H54 (cell line): ENCODE data around the gene TCHHL1.

Experiments
- DNase-seq: peaks from one replicate; pipeline ENCODE4 v3.0.0; 2011; ENCODE audit warnings: low spot score, mixed read lengths; ENCODE audit not compliant: insufficient read length
- FAIRE-seq: peaks from 3 replicates; lab custom pipeline; 2011; peaks lifted over from hg19 to GRCh38; lab: Jason Lieb, UNC
- POLR2A ChIP-seq: IDR thresholded peaks from 2 replicates; pipeline ENCODE4 v1.6.1; 2011; ENCODE audit warnings: low read depth, mild to moderate bottlenecking, low read length

Gene TCHHL1

GRCh38 chr1:152067929-152068328, 20.9 kb downstream of the TCHHL1 start:
- DNase-seq (no peak), FAIRE-seq (no peak)
- TF ChIP-seq POLR2A: no peak

GRCh38 chr1:152067150-152067549, 21.7 kb downstream of the TCHHL1 start:
- FAIRE-seq: no peak
- no peak for DNase-seq
- TF ChIP-seq POLR2A: no peak

- DNase-seq (no peak), FAIRE-seq (no peak)
- TF ChIP-seq POLR2A: no peak
These were observed 26.9 kb downstream of the TCHHL1 start for GRCh38 chr1:152061952-152062351.

- no peak for DNase-seq
- TF ChIP-seq POLR2A: no peak
- FAIRE-seq: no peak
These were observed 35.5 kb downstream of the TCHHL1 start for GRCh38 chr1:152053375-152053774.

GRCh38 chr1:152052606-152053005, 36.3 kb downstream of the TCHHL1 start:
- DNase-seq (peak; percentile 43), FAIRE-seq (no peak)
- no peak for TF ChIP-seq POLR2A

- DNase-seq (no peak), FAIRE-seq (no peak)
- no peak for TF ChIP-seq POLR2A
These were observed 37.8 kb downstream of the TCHHL1 start for GRCh38 chr1:152050886-152051675.

GRCh38 chr1:152049291-152050083, 39.4 kb downstream of the TCHHL1 start:
- no peak for FAIRE-seq
- no peak for DNase-seq
- TF ChIP-seq POLR2A: no peak

- DNase-seq (peak; percentile 75), FAIRE-seq (no peak)
- TF ChIP-seq POLR2A: no peak
These were observed 40.4 kb downstream of the TCHHL1 start for GRCh38 chr1:152048416-152049009.

GRCh38 chr1:152047730-152048415, 41.0 kb downstream of the TCHHL1 start:
- peak; percentile 89 for FAIRE-seq
- TF ChIP-seq POLR2A: peak; percentile 82
- DNase-seq: peak; percentile 73

- FAIRE-seq: no peak
- no peak for DNase-seq
- TF ChIP-seq POLR2A: no peak
These were observed 41.5 kb downstream of the TCHHL1 start for GRCh38 chr1:152047413-152047729.

- TF ChIP-seq POLR2A: no peak
- no peak for FAIRE-seq
- no peak for DNase-seq
These were observed 44.5 kb downstream of the TCHHL1 start for GRCh38 chr1:152044386-152044785.

- DNase-seq (no peak), FAIRE-seq (no peak)
- TF ChIP-seq POLR2A: no peak
These were observed 45.0 kb downstream of the TCHHL1 start for GRCh38 chr1:152043870-152044269.

GRCh38 chr1:152042030-152042429, 46.8 kb downstream of the TCHHL1 start:
- FAIRE-seq (no peak), DNase-seq (no peak)
- no peak for TF ChIP-seq POLR2A

- no peak for TF ChIP-seq POLR2A
- no peak for FAIRE-seq
- no peak for DNase-seq
These were observed 49.0 kb downstream of the TCHHL1 start for GRCh38 chr1:152039886-152040285.

GRCh38 chr1:152039461-152039860, 49.4 kb downstream of the TCHHL1 start:
- no peak for TF ChIP-seq POLR2A
- DNase-seq (no peak), FAIRE-seq (no peak)
